Measurements from ENCODE around the gene LRP11.
"Not testable (repeated sequence)": the region's sequence is repeated elsewhere in the genome, so short reads cannot be mapped to it uniquely, and the experiment has no call there.

LRP11 gene

GRCh38 chr6:149897855-149898744 lies 33.9 kb upstream of the LRP11 start, which contains the start of gene RAET1E:
Gene RAET1E (minus strand): TSS chr6:149898113. CDS start chr6:149890901, 7,212 bp downstream.
- DNase-seq, result no peak

- DNase-seq, result no peak
Measured at GRCh38 chr6:149897015-149897697, 33.0 kb upstream of the LRP11 start.

- DNase-seq, result no peak
Measured at GRCh38 chr6:149896491-149896890, 32.3 kb upstream of the LRP11 start.

GRCh38 chr6:149895833-149896271 lies 31.7 kb upstream of the LRP11 start:
- DNase-seq, result peak; percentile 41

- DNase-seq, result no peak
Measured at GRCh38 chr6:149895048-149895590, 31.0 kb upstream of the LRP11 start.

- not testable (repeated sequence) for DNase-seq
Measured at GRCh38 chr6:149891864-149892263, 27.7 kb upstream of the LRP11 start.

- no peak for DNase-seq
Measured at GRCh38 chr6:149891259-149891658, 27.1 kb upstream of the LRP11 start.

GRCh38 chr6:149890629-149891045 lies 26.5 kb upstream of the LRP11 start:
- DNase-seq, result no peak

GRCh38 chr6:149889326-149889725 lies 25.2 kb upstream of the LRP11 start:
- no peak for DNase-seq

GRCh38 chr6:149888659-149889058 lies 24.5 kb upstream of the LRP11 start:
- DNase-seq, result peak; percentile 25

- DNase-seq, result no peak
Measured at GRCh38 chr6:149888093-149888492, 23.9 kb upstream of the LRP11 start.

- DNase-seq, result no peak
Measured at GRCh38 chr6:149887343-149887742, 23.2 kb upstream of the LRP11 start.

GRCh38 chr6:149885888-149886287 lies 21.7 kb upstream of the LRP11 start:
- DNase-seq, result no peak

- no peak for DNase-seq
Measured at GRCh38 chr6:149884617-149885016, 20.5 kb upstream of the LRP11 start.

GRCh38 chr6:149884215-149884614 lies 20.1 kb upstream of the LRP11 start:
- peak; percentile 35 for DNase-seq

GRCh38 chr6:149881860-149882259 lies 17.7 kb upstream of the LRP11 start:
- DNase-seq, result no peak

GRCh38 chr6:149881066-149881766 lies 17.1 kb upstream of the LRP11 start:
- no peak for DNase-seq

- DNase-seq, result no peak
Measured at GRCh38 chr6:149877659-149878058, 13.5 kb upstream of the LRP11 start.

GRCh38 chr6:149876241-149876933 lies 12.2 kb upstream of the LRP11 start:
- DNase-seq, result no peak

- no peak for DNase-seq
Measured at GRCh38 chr6:149872233-149872632, 8.1 kb upstream of the LRP11 start.

GRCh38 chr6:149871182-149871581 lies 7.0 kb upstream of the LRP11 start:
- no peak for DNase-seq

- no peak for DNase-seq
Measured at GRCh38 chr6:149869275-149869892, 5.2 kb upstream of the LRP11 start.

Data from NCI-H2107 (cell line).